Raji (cell line): ENCODE data around the gene SESN1.

Experiments
- POLR2A ChIP-seq: IDR thresholded peaks from 2 replicates; pipeline ENCODE4 v1.6.1; 2011; ENCODE audit warnings: low read depth, low read length, control low read depth; ENCODE audit not compliant: insufficient read depth

The SESN1 gene

GRCh38 chr6:109095036-109095834 lies 589 bp upstream of the SESN1 start, which contains the start of gene CEP57L1:
TSS of gene CEP57L1 (plus strand) at chr6:109095507. CDS start at chr6:109145222, 49,715 bp downstream.
- TF ChIP-seq POLR2A, result peak; percentile 90

GRCh38 chr6:109093732-109094415 lies 772 bp downstream of the SESN1 start:
- no peak for TF ChIP-seq POLR2A

- TF ChIP-seq POLR2A, result no peak
These were observed 2.6 kb downstream of the SESN1 start for GRCh38 chr6:109092074-109092473.

GRCh38 chr6:109091314-109092024 lies 3.2 kb downstream of the SESN1 start:
- TF ChIP-seq POLR2A, result no peak

GRCh38 chr6:109088995-109089394 lies 5.7 kb downstream of the SESN1 start:
- TF ChIP-seq POLR2A, result no peak

- TF ChIP-seq POLR2A, result no peak
These were observed 6.9 kb downstream of the SESN1 start for GRCh38 chr6:109087661-109088264.

- no peak for TF ChIP-seq POLR2A
These were observed 11.0 kb downstream of the SESN1 start for GRCh38 chr6:109083657-109084056.

- no peak for TF ChIP-seq POLR2A
These were observed 12.5 kb downstream of the SESN1 start for GRCh38 chr6:109082188-109082577.

GRCh38 chr6:109081516-109082187 lies 13.0 kb downstream of the SESN1 start:
- no peak for TF ChIP-seq POLR2A

- TF ChIP-seq POLR2A, result no peak
These were observed 13.6 kb downstream of the SESN1 start for GRCh38 chr6:109081026-109081425.

- no peak for TF ChIP-seq POLR2A
These were observed 14.7 kb downstream of the SESN1 start for GRCh38 chr6:109079981-109080380.

- TF ChIP-seq POLR2A, result no peak
These were observed 18.3 kb downstream of the SESN1 start for GRCh38 chr6:109076377-109076776.

- no peak for TF ChIP-seq POLR2A
These were observed 18.7 kb downstream of the SESN1 start for GRCh38 chr6:109075934-109076333.

GRCh38 chr6:109074133-109074415 lies 20.6 kb downstream of the SESN1 start:
- TF ChIP-seq POLR2A, result no peak
